ENCODE data around the gene SEC24C. TPM values are rescaled to one million over a fixed set of nuclear protein-coding genes. Genes with fewer than 3 reads are reported as not detected.
"Not testable (repeated sequence)": the region's sequence is repeated elsewhere in the genome, so short reads cannot be mapped to it uniquely, and the experiment has no call there.

Gene SEC24C
- total RNA-seq, 5 donors from 2014 or later (not counting 1 experiment from before 2014, with no cell fraction given): 77.7 to 107 (median 92.2) TPM

DNA sequence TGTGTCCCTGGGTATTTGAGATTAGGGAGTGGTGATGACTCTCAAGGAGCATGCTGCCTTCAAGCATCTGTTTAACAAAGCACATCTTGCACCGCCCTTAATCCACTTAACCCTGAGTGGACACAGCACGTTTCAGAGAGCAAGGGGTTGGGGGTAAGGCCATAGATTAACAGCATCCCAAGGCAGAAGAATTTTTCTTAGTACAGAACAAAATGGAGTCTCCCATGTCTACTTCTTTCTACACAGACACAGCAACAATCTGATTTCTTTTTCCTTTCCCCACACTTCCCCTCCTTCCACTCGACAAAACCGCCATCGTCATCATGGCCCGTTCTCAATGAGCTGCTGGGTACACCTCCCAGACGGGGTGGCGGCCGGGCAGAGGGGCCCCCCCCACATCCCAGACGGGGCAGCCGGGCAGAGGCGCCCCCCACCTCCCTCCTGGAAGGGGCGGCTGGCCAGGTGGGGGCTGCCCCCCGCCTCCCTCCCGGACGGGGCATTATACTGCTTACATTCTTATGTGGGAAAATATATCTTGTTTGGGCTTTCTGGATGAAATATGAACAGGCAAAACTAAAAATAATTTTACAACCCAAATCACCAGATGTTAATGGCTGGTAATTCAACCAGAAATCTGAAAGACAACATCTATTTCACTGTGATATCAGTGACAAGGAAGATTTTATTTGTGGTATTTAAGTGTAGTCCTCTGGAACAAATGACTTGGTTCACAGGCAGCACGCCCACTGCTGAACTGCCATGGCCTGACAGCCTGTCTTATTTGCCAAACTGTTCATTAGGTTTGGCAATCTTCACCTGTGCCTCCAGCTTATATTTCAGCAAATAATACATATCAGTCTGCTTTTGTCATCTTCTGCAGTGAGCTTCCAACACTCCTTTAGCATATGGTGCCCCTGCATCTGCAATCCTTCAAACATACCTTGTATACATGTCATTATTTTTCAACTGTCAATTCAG lies 28.7 kb upstream of the SEC24C start:
- DNase-seq; H3K9me3 ChIP-seq; ATAC-seq (replicated peaks in 1 of 4); H3K4me1 Mint-ChIP-seq; H3K27ac ChIP-seq (ENCODE audit: low read length); H3K4me1 ChIP-seq (ENCODE audit: control insufficient read depth in 1 of 2, extremely low read depth in 1 of 2, insufficient read depth in 2 of 2, low read length in 2 of 2); H3K27ac Mint-ChIP-seq; H3K27me3 Mint-ChIP-seq; CTCF ChIA-PET; H3K27me3 ChIP-seq (replicated peaks in 1 of 2; ENCODE audit: control insufficient read depth in 2 of 2, extremely low read depth in 1 of 2, insufficient read depth in 2 of 2, low read length in 1 of 2); H3K9me3 Mint-ChIP-seq; H3K4me3 Mint-ChIP-seq; H3K4me3 ChIP-seq (ENCODE audit: control insufficient read depth in 1 of 2, extremely low read depth in 1 of 2, low read length in 1 of 2): not testable (repeated sequence)
- H3K36me3 ChIP-seq (ENCODE audit: control insufficient read depth in 2 of 2, extremely low read depth in 1 of 2, insufficient read depth in 1 of 2, low read length in 1 of 2): peaks cover 0 to 46% of the 10 kb centered on the region in 2 donors
- WGBS (ENCODE audit: insufficient coverage): 95% methylated on average over 7 of the region's 17 CpGs
- H3K36me3 Mint-ChIP-seq: peaks cover 46% of the 10 kb centered on the region
- POLR2A ChIA-PET: interaction anchor here in 1 of 2 donors (0.5 kb wide), 1 partner anchor 1027 kb away, joined by 9 read pairs; no protein-coding TSS in a partner anchor

DNA sequence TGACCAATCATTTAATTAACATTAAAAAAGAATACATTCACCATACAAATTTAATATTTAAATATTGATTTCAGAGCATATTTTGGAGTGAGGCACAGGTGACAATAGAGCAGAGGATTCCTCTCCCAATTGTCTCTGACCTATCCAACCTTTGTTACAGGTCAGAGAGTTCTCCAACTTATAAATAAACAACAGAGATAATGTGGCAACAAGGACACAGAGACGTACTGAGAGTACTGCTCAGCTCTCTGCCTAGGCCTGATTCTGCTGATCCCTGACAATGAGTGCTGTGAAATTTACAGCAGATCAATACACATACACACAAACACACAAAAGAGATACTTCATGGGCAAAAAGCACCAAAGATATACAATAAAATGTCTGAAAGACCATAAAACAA lies 27.9 kb upstream of the SEC24C start:
- no peaks in the 10 kb centered on the region for H3K9me3 Mint-ChIP-seq

DNA sequence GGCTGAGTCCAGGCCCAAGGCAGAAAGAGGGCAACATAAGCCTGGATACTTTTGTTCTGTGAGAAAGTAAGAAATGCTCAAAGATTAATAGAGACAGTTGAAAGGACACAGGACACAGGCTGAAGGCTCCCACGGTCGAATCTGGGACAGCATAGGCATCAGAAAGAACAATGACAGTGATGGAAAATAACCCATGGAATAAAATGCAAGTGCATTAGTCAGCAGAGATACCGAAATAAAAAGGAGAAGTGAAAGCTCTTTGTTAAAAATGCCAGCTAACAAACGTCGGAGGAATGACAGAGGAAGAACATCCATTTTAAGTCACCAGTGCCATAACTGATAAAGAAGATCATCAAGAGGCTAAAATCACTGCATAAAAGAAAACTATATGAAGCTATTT lies 26.6 kb upstream of the SEC24C start:
- POLR2A ChIA-PET: interaction anchor here in 1 of 2 donors (0.7 kb wide), 1 partner anchor 53 kb away, joined by 3 read pairs; no protein-coding TSS in a partner anchor
- H3K27ac Mint-ChIP-seq: no peak overlapping the region
- CTCF ChIA-PET: no interaction called here

More for the DNA sequence above, 27.9 kb upstream of the SEC24C start:
- H3K9me3 ChIP-seq: no peaks in the 10 kb centered on the region
- WGBS (ENCODE audit: insufficient coverage): 89% methylated on average over 1 of the region's 1 CpG
- ChIA-PET CTCF (no interaction called here), POLR2A (no interaction called here)
- H3K36me3 ChIP-seq (ENCODE audit: control insufficient read depth in 2 of 2, extremely low read depth in 1 of 2, insufficient read depth in 1 of 2, low read length in 1 of 2): peaks cover 0 to 54% of the 10 kb centered on the region in 2 donors
- DNase-seq (no peak), ATAC-seq (replicated peaks in 1 of 4) (no peak)
- Mint-ChIP-seq H3K4me3 (no peak overlapping the region), H3K27me3 (no peaks in the 10 kb centered on the region), H3K27ac (no peak overlapping the region), H3K36me3 (peaks cover 54% of the 10 kb centered on the region), H3K4me1 (peaks cover 0 to 3% (median 0%) of the 10 kb centered on the region in 3 donors)
- H3K27ac ChIP-seq (ENCODE audit: low read length): no peak overlapping the region
- no peaks in the 10 kb centered on the region for H3K27me3 ChIP-seq (replicated peaks in 1 of 2; ENCODE audit: control insufficient read depth in 2 of 2, extremely low read depth in 1 of 2, insufficient read depth in 2 of 2, low read length in 1 of 2)
- no peak overlapping the region for H3K4me3 ChIP-seq (ENCODE audit: control insufficient read depth in 1 of 2, extremely low read depth in 1 of 2, low read length in 1 of 2)
- no peaks in the 10 kb centered on the region for H3K4me1 ChIP-seq (ENCODE audit: control insufficient read depth in 1 of 2, extremely low read depth in 1 of 2, insufficient read depth in 2 of 2, low read length in 2 of 2)

DNA sequence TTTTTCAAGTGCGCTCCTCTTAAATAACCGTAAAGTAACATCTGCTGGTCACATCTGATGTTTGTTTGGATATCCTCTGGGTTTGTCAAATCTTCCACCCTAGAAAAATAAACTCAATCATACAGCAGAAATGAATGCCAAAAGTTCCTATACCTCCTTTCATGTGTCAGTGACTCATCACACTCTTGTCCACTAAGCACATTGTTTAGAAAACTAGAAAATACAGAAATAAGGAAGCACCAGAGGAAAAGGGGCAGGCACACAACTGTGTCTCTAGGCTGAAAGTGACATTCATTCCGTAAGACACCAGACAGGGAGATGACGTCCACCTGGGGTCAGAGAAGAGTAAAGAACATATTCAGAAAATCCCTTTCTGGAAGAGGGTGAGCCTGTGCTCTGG lies 23.6 kb upstream of the SEC24C start:
- 100% methylated on average over 2 of the region's 4 CpGs for WGBS (ENCODE audit: insufficient coverage)
- H3K9me3 ChIP-seq; H3K27ac ChIP-seq (ENCODE audit: low read length); H3K9me3 Mint-ChIP-seq; POLR2A ChIA-PET; H3K27me3 Mint-ChIP-seq; H3K4me3 ChIP-seq (ENCODE audit: control insufficient read depth in 1 of 2, extremely low read depth in 1 of 2, low read length in 1 of 2); DNase-seq; H3K27me3 ChIP-seq (replicated peaks in 1 of 2; ENCODE audit: control insufficient read depth in 2 of 2, extremely low read depth in 1 of 2, insufficient read depth in 2 of 2, low read length in 1 of 2); H3K27ac Mint-ChIP-seq; CTCF ChIA-PET; H3K4me3 Mint-ChIP-seq; ATAC-seq (replicated peaks in 1 of 4); H3K4me1 ChIP-seq (ENCODE audit: control insufficient read depth in 1 of 2, extremely low read depth in 1 of 2, insufficient read depth in 2 of 2, low read length in 2 of 2); H3K4me1 Mint-ChIP-seq: not testable (repeated sequence)
- peaks cover 10 to 75% of the 10 kb centered on the region in 2 donors for H3K36me3 ChIP-seq (ENCODE audit: control insufficient read depth in 2 of 2, extremely low read depth in 1 of 2, insufficient read depth in 1 of 2, low read length in 1 of 2)
- peaks cover 53% of the 10 kb centered on the region for H3K36me3 Mint-ChIP-seq

More for the DNA sequence above, 26.6 kb upstream of the SEC24C start:
- H3K9me3 Mint-ChIP-seq: no peaks in the 10 kb centered on the region
- peaks cover 53% of the 10 kb centered on the region for H3K36me3 Mint-ChIP-seq
- Histone ChIP-seq H3K4me1 (ENCODE audit: control insufficient read depth in 1 of 2, extremely low read depth in 1 of 2, insufficient read depth in 2 of 2, low read length in 2 of 2) (no peaks in the 10 kb centered on the region), H3K9me3 (no peaks in the 10 kb centered on the region), H3K36me3 (ENCODE audit: control insufficient read depth in 2 of 2, extremely low read depth in 1 of 2, insufficient read depth in 1 of 2, low read length in 1 of 2) (peaks cover 0 to 62% of the 10 kb centered on the region in 2 donors), H3K4me3 (ENCODE audit: control insufficient read depth in 1 of 2, extremely low read depth in 1 of 2, low read length in 1 of 2) (no peak overlapping the region), H3K27ac (ENCODE audit: low read length) (no peak overlapping the region), H3K27me3 (replicated peaks in 1 of 2; ENCODE audit: control insufficient read depth in 2 of 2, extremely low read depth in 1 of 2, insufficient read depth in 2 of 2, low read length in 1 of 2) (no peaks in the 10 kb centered on the region)
- ATAC-seq (replicated peaks in 1 of 4) (no peak), DNase-seq (no peak)
- H3K27me3 Mint-ChIP-seq: no peaks in the 10 kb centered on the region
- H3K4me3 Mint-ChIP-seq: no peak overlapping the region
- H3K4me1 Mint-ChIP-seq: peaks cover 0 to 3% (median 0%) of the 10 kb centered on the region in 3 donors
- 38% methylated on average over 5 of the region's 5 CpGs for WGBS (ENCODE audit: insufficient coverage)

DNA sequence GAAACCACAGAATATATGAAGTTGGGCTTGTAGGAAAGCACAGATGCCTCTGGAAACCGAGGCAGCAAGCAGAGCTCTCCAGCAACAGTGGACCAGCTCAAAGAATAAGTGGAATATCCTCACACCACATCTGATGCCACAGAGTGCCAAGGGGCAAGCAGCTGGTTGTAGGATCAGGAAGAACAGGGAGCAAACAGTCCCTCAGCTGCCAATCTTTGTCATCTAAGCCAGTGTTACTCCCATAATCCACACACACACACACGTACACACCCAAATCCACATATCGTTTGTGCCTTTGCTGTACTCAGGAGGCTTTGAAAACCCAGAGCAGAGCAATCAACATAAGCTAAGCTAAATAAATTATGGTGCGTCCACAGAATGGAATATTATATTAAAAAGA lies 20.7 kb upstream of the SEC24C start:
- no CpG with 5 or more reads among the region's 4 CpGs for WGBS (ENCODE audit: insufficient coverage)
- no peak overlapping the region for H3K4me3 ChIP-seq (ENCODE audit: control insufficient read depth in 1 of 2, extremely low read depth in 1 of 2, low read length in 1 of 2)
- DNase-seq (no peak), ATAC-seq (replicated peaks in 1 of 4) (no peak)
- ChIA-PET POLR2A (no interaction called here), CTCF (no interaction called here)
- H3K4me1 Mint-ChIP-seq: peaks cover 0 to 4% (median 0%) of the 10 kb centered on the region in 3 donors
- H3K27me3 Mint-ChIP-seq: no peaks in the 10 kb centered on the region
- no peak overlapping the region for H3K27ac Mint-ChIP-seq
- no peak overlapping the region for H3K4me3 Mint-ChIP-seq
- H3K36me3 Mint-ChIP-seq: peaks cover 49% of the 10 kb centered on the region
- H3K27ac ChIP-seq (ENCODE audit: low read length): no peak overlapping the region
- no peaks in the 10 kb centered on the region for H3K27me3 ChIP-seq (replicated peaks in 1 of 2; ENCODE audit: control insufficient read depth in 2 of 2, extremely low read depth in 1 of 2, insufficient read depth in 2 of 2, low read length in 1 of 2)
- no peaks in the 10 kb centered on the region for H3K9me3 ChIP-seq
- H3K4me1 ChIP-seq (ENCODE audit: control insufficient read depth in 1 of 2, extremely low read depth in 1 of 2, insufficient read depth in 2 of 2, low read length in 2 of 2): no peaks in the 10 kb centered on the region
- peaks cover 10 to 64% of the 10 kb centered on the region in 2 donors for H3K36me3 ChIP-seq (ENCODE audit: control insufficient read depth in 2 of 2, extremely low read depth in 1 of 2, insufficient read depth in 1 of 2, low read length in 1 of 2)
- no peaks in the 10 kb centered on the region for H3K9me3 Mint-ChIP-seq

DNA sequence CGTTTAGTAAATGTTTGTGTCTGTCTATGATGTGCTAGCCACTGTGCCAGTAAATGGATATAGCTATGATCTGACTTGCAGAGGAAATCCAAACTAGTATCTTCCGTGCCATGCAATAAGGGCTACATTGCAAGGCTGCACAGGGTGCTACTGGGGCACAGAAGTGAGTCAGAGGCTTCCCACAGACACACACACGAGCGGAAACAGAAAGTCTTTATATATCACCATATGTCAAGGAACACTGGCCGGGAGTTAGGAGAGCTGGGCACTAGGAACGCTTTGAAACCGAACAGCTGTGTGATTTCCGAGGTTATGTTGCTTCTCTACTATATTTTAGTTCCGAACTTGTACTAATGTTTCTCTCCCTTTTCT lies 14.4 kb upstream of the SEC24C start:
- CTCF ChIA-PET: interaction anchor here in 1 of 2 donors (2.7 kb wide), 1 partner anchor 14 kb away, joined by 12 read pairs; the partner anchor contains the start of gene SEC24C
- Mint-ChIP-seq H3K27ac (peak overlapping the region; percentile 96 to 98), H3K4me3 (peak overlapping the region; percentile 89 to 97 (median 96)), H3K4me1 (peaks cover 4 to 28% (median 21%) of the 10 kb centered on the region in 3 donors), H3K36me3 (peaks cover 12% of the 10 kb centered on the region)
- H3K36me3 ChIP-seq (ENCODE audit: control insufficient read depth in 2 of 2, extremely low read depth in 1 of 2, insufficient read depth in 1 of 2, low read length in 1 of 2): peaks cover 11 to 46% of the 10 kb centered on the region in 2 donors
- H3K9me3 Mint-ChIP-seq; H3K9me3 ChIP-seq; H3K27me3 Mint-ChIP-seq; H3K27me3 ChIP-seq (replicated peaks in 1 of 2; ENCODE audit: control insufficient read depth in 2 of 2, extremely low read depth in 1 of 2, insufficient read depth in 2 of 2, low read length in 1 of 2): not testable (repeated sequence)
- POLR2A ChIA-PET: interaction anchor here (0.6 to 2.2 kb wide), 5 partner anchors 14 to 1482 kb away, joined by 3 to 14 read pairs (median 3); partner anchors contain the start of gene SEC24C (in 1 of the 2)
- WGBS (ENCODE audit: insufficient coverage): 0% methylated on average over 1 of the region's 9 CpGs
- DNase-seq (peak in 12 of 35 experiments; percentile 4 to 47 (median 16)), ATAC-seq (replicated peaks in 1 of 4) (peak; percentile 13 to 51 (median 40))
- peak overlapping the region; percentile 78 for H3K27ac ChIP-seq (ENCODE audit: low read length)
- peak overlapping the region; percentile 75 to 91 for H3K4me3 ChIP-seq (ENCODE audit: control insufficient read depth in 1 of 2, extremely low read depth in 1 of 2, low read length in 1 of 2)
- peaks cover 4 to 28% of the 10 kb centered on the region in 2 experiments for H3K4me1 ChIP-seq (ENCODE audit: control insufficient read depth in 1 of 2, extremely low read depth in 1 of 2, insufficient read depth in 2 of 2, low read length in 2 of 2)
